CD4-positive, alpha-beta T cell (primary cell): ENCODE results near the gene ADCY7. TPM values are rescaled to one million over a fixed set of nuclear protein-coding genes. Genes with fewer than 3 reads are reported as not detected.
A peak's percentile ranks its signal among the peaks of the same experiment; 100 is the strongest.

Experiments
- ATAC-seq: fragments of 200-7000 bp; cut with Tn5 transposase; one replicate; pipeline ENCODE4 v1.10.0; 2022; ENCODE audit warnings: mild to moderate bottlenecking; ENCODE audit not compliant: poor library complexity
- CTCF ChIA-PET: fragments of 350-600 bp; sonication (Branson Sonifier 250); formaldehyde crosslinking; loops from one replicate; lab custom pipeline; 2021; ENCODE audit warnings: antibody characterized with exemption, inconsistent platforms; lab: Charles Lee
- POLR2A ChIA-PET: fragments of 350-600 bp; sonication (Branson Sonifier 250); formaldehyde crosslinking; loops from one replicate; lab custom pipeline; 2021; ENCODE audit warnings: antibody characterized with exemption, inconsistent platforms; lab: Charles Lee
- DNase-seq, 14 experiments: peaks; one replicate each; pipeline ENCODE4 v3.0.0-alpha.2; 2013 to 2020; ENCODE audit warnings: mixed read lengths in 2 of 14
- H3K27ac ChIP-seq, 2 donors: one replicate each; pipeline versions ENCODE4 v1.5.1 to v1.7.0; 2013; ENCODE audit warnings: low read length in 2 of 2, low read depth in 1 of 2, mild to moderate bottlenecking in 1 of 2
- H3K27me3 ChIP-seq, 2 experiments: 1 replicate in 1 of 2; 2 replicates in 1 of 2; pipeline versions ENCODE4 v1.6.1 to v1.7.0; 2013; ENCODE audit warnings: low read length in 2 of 2, control low read depth in 1 of 2, mild to moderate bottlenecking in 1 of 2, moderate library complexity in 1 of 2; ENCODE audit not compliant: insufficient read depth in 2 of 2, control insufficient read depth in 1 of 2
- H3K36me3 ChIP-seq: one replicate; pipeline ENCODE4 v1.6.1; 2013; ENCODE audit warnings: low read length, control low read depth; ENCODE audit not compliant: insufficient read depth
- H3K4me1 ChIP-seq: one replicate; pipeline ENCODE4 v1.6.1; 2013; ENCODE audit warnings: low read length, control low read depth; ENCODE audit not compliant: insufficient read depth
- H3K4me3 ChIP-seq: one replicate; pipeline ENCODE4 v1.5.1; 2013; ENCODE audit warnings: mild to moderate bottlenecking, low read length, moderate library complexity
- H3K9me3 ChIP-seq, 2 experiments: 1 replicate in 1 of 2; 2 replicates in 1 of 2; pipeline versions ENCODE4 v1.6.1 to v1.7.0; 2013; ENCODE audit warnings: low read length in 2 of 2, mild to moderate bottlenecking in 2 of 2, control low read depth in 1 of 2, moderate library complexity in 1 of 2; ENCODE audit not compliant: control insufficient read depth in 1 of 2, insufficient read depth in 1 of 2
- H3K27ac Mint-ChIP-seq: one replicate; pipeline ENCODE4 v1.8.0; 2020; ENCODE audit warnings: mixed read lengths
- H3K27me3 Mint-ChIP-seq: one replicate; pipeline ENCODE4 v1.8.0; 2021; ENCODE audit warnings: mixed read lengths
- H3K36me3 Mint-ChIP-seq: one replicate; pipeline ENCODE4 v1.8.0; 2021; ENCODE audit warnings: low read depth, mixed read lengths
- H3K4me1 Mint-ChIP-seq: one replicate; pipeline ENCODE4 v1.8.0; 2021; ENCODE audit warnings: low read depth, mixed read lengths
- H3K4me3 Mint-ChIP-seq: one replicate; pipeline ENCODE4 v1.8.0; 2020; ENCODE audit warnings: mild to moderate bottlenecking, mixed read lengths
- H3K9me3 Mint-ChIP-seq: one replicate; pipeline ENCODE4 v1.8.0; 2020; ENCODE audit warnings: mixed read lengths
- intact Hi-C, 2 experiments: fragments of 100-400 bp; cut with DNase I in 1 of 2; cut with micrococcal nuclease in 1 of 2; formaldehyde crosslinking; loops; one replicate each; pipeline versions ENCODE4 v1.15.1 to v1.9.0; 2023 to 2025; cut with DNase I, micrococcal nuclease
- total RNA-seq, 174 experiments: library from RNA in 2 of 174; stranded (reverse) in 2 of 174; gene quantifications; one replicate each; pipeline ENCODE4 v1.2.3 and lab custom pipeline; 2021 to 2026
- TF ChIP-seq, protein P1 (sequence below): fragments of 200-600 bp; IDR thresholded peaks from one replicate; pipeline ENCODE4 v1.8.0; 2022; ENCODE audit warnings: antibody characterized with exemption, mild to moderate bottlenecking

Gene ADCY7
- total RNA-seq, 2 experiments from 2014 or later: 136 to 147 TPM

DNA sequence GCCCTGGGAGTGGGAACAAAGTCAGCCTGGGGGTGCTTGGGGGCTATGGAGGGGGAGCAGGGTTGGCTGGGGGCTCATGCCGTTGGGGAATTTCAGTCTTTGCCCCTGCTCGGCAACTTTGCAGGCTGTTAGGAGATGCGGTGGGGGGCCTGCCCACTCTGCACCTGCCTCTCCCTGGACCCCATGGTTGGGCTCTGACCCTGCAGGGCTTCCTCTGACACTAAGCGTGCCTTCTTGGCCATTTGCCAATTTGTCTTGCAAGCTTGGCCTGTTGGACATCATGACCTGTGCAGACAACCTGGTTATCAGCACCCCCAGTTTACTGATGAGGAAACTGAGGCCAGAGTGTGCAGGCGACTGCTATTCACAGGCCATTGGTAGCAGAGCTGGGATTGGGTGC is 14.6 kb downstream of the ADCY7 start:
- no peaks in the 10 kb centered on the region for H3K27me3 Mint-ChIP-seq
- H3K27ac Mint-ChIP-seq: peak overlapping the region; percentile 100
- no peaks in the 10 kb centered on the region for H3K9me3 Mint-ChIP-seq
- POLR2A ChIA-PET: interaction anchor here (1.0 to 6.4 kb wide), 3 partner anchors 8 to 46 kb away, joined by 4 to 77 read pairs (median 8); partner anchors contain the start of gene ADCY7
- DNase-seq (no peak), ATAC-seq (no peak)
- H3K9me3 ChIP-seq: peaks cover 0 to 2% of the 10 kb centered on the region in 2 experiments
- TF ChIP-seq, protein P1, sequence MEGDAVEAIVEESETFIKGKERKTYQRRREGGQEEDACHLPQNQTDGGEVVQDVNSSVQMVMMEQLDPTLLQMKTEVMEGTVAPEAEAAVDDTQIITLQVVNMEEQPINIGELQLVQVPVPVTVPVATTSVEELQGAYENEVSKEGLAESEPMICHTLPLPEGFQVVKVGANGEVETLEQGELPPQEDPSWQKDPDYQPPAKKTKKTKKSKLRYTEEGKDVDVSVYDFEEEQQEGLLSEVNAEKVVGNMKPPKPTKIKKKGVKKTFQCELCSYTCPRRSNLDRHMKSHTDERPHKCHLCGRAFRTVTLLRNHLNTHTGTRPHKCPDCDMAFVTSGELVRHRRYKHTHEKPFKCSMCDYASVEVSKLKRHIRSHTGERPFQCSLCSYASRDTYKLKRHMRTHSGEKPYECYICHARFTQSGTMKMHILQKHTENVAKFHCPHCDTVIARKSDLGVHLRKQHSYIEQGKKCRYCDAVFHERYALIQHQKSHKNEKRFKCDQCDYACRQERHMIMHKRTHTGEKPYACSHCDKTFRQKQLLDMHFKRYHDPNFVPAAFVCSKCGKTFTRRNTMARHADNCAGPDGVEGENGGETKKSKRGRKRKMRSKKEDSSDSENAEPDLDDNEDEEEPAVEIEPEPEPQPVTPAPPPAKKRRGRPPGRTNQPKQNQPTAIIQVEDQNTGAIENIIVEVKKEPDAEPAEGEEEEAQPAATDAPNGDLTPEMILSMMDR: no peak
- peaks cover 95% of the 10 kb centered on the region for H3K4me1 ChIP-seq
- CTCF ChIA-PET: no interaction called here
- peak overlapping the region; percentile 47 for H3K4me3 ChIP-seq
- peak overlapping the region; percentile 81 for H3K4me3 Mint-ChIP-seq
- H3K27ac ChIP-seq: peak overlapping the region in 1 of 2 donors; percentile 40
- H3K36me3 Mint-ChIP-seq: peaks cover 33% of the 10 kb centered on the region
- H3K36me3 ChIP-seq: peaks cover 23% of the 10 kb centered on the region
- intact Hi-C loops: no loop called here
- no peaks in the 10 kb centered on the region for H3K27me3 ChIP-seq
- H3K4me1 Mint-ChIP-seq: peaks cover 99% of the 10 kb centered on the region

DNA sequence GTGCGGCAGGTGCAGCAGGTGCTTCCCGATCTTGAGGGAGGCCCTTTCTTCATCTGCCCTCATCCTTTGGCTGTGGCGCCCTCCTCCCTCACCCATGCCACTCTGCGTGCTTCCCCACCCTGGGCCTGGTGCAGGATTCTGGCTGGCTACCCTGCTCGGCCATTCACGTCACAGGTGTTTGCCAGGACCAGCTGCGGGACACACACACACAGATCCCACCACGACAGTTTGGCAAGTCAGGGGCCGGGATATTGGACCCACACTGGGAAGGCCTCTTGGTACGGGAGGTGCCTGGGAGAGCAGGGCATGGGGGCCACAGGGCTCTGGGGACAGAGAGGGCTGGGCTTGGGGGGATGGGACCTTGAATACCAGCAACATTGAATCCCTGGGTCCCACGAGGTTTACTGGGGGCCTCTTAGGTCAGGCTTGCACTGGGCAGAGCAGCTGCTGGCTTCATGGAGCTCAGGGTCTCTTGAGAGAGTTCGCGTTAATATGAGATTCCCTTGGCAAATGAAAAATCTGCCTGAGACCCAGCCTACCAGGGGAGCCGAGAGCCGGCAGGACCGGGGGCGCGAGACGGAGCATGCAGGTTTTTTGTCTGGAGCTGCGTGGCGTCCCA is 15.1 kb downstream of the ADCY7 start:
- CTCF ChIA-PET: interaction anchor here (0.8 to 1.7 kb wide), 5 partner anchors 16 to 525 kb away, joined by 3 to 4 read pairs (median 3); no protein-coding TSS in a partner anchor
- no peaks in the 10 kb centered on the region for H3K27me3 ChIP-seq
- H3K4me3 ChIP-seq: peak overlapping the region; percentile 47
- intact Hi-C loops: loop anchor here in 1 of 2 experiments (2.0 kb wide), 1 partner anchor 15 kb away; the partner anchor contains the start of gene ADCY7
- peaks cover 21% of the 10 kb centered on the region for H3K36me3 ChIP-seq
- DNase-seq (no peak), ATAC-seq (no peak)
- peaks cover 39% of the 10 kb centered on the region for H3K36me3 Mint-ChIP-seq
- POLR2A ChIA-PET: interaction anchor here (1.1 to 6.4 kb wide), 4 partner anchors 8 to 465 kb away, joined by 3 to 77 read pairs (median 22); partner anchors contain the start of gene ADCY7
- H3K27ac ChIP-seq: peak overlapping the region; percentile 40 to 65
- H3K27ac Mint-ChIP-seq: peak overlapping the region; percentile 100
- H3K27me3 Mint-ChIP-seq: no peaks in the 10 kb centered on the region
- H3K4me3 Mint-ChIP-seq: peak overlapping the region; percentile 81
- peaks cover 91% of the 10 kb centered on the region for H3K4me1 ChIP-seq
- H3K9me3 Mint-ChIP-seq: no peaks in the 10 kb centered on the region
- H3K9me3 ChIP-seq: peaks cover 0 to 7% of the 10 kb centered on the region in 2 experiments
- peaks cover 96% of the 10 kb centered on the region for H3K4me1 Mint-ChIP-seq
- TF ChIP-seq, protein P1: no peak

DNA sequence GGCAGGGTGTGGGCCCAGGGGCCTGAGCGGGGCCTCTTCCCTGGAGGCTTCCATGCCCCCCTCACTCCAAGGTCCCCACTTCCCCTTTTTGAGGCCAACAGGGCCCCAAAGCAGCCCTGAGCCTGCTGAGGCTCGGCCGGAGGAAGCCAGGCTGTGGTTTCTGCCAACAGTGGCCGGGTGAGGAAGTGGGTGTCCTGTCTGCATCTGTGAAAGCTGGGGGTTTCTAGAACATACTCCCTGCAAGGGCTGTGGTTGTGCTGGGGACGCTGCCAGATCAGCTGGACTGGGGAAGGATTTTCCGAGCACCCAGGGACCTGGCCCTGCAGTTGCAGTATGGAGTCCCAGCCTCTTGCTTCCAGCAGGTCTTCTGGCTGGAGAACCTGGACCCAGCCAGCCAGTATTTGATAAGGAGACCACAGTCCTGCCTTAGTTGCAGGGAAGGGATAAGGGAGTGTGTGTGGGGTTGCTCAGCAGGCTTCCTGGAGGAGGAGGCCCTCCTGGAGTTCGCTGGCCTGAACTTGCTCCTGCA is 15.7 kb downstream of the ADCY7 start:
- POLR2A ChIA-PET: interaction anchor here (1.1 to 6.4 kb wide), 4 partner anchors 9 to 464 kb away, joined by 3 to 77 read pairs (median 22); partner anchors contain the start of gene ADCY7
- Mint-ChIP-seq H3K27ac (peak overlapping the region; percentile 100), H3K27me3 (no peaks in the 10 kb centered on the region), H3K36me3 (peaks cover 42% of the 10 kb centered on the region), H3K9me3 (no peaks in the 10 kb centered on the region), H3K4me1 (peaks cover 93% of the 10 kb centered on the region), H3K4me3 (peak overlapping the region; percentile 81)
- ATAC-seq (peak; percentile 61), DNase-seq (peak in 13 of 14 experiments; percentile 32 to 87 (median 56))
- peaks cover 0 to 9% of the 10 kb centered on the region in 2 experiments for H3K9me3 ChIP-seq
- intact Hi-C loops: loop anchor here in 1 of 2 experiments (2.0 kb wide), 1 partner anchor 15 kb away; the partner anchor contains the start of gene ADCY7
- H3K36me3 ChIP-seq: peaks cover 24% of the 10 kb centered on the region
- peaks cover 86% of the 10 kb centered on the region for H3K4me1 ChIP-seq
- peak overlapping the region; percentile 40 to 65 for H3K27ac ChIP-seq
- peak overlapping the region; percentile 47 for H3K4me3 ChIP-seq
- H3K27me3 ChIP-seq: no peaks in the 10 kb centered on the region
- CTCF ChIA-PET: interaction anchor here (0.8 to 1.7 kb wide), 7 partner anchors 17 to 525 kb away, joined by 3 to 4 read pairs (median 3); no protein-coding TSS in a partner anchor
- TF ChIP-seq, protein P1: no peak
